ENCODE measurements around the gene GPR107. TPM values are rescaled to one million over a fixed set of nuclear protein-coding genes. Genes with fewer than 3 reads are reported as not detected.
"Not testable (repeated sequence)": the region's sequence is repeated elsewhere in the genome, so short reads cannot be mapped to it uniquely, and the experiment has no call there.

Gene GPR107
- total RNA-seq, 2 donors from 2014 or later = 42.2 to 51.2 TPM

DNA sequence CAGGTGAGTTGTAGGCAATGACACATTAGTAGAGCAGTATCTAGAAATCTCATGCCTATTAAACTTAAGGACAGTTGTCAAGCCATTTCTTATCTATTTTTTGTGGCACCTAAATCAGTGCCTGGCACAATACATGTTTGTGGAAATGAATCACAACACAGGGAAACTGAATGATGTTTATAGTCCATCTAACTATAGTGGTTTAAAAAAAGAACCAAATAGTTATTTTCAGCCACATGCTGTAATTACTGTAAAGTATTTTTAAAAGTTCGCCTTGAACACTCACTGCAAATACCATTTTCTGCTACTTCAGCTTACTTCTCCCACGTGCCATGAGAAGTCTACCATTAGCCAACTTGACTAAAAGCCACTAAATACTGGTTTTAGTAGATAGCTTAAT, 32.6 kb upstream of the GPR107 start:
- H3K4me1 ChIP-seq = no peaks in the 10 kb centered on the region
- no peak for TF ChIP-seq CTCF (IDR thresholded peaks at IDR 0.05)
- intact Hi-C loops (cut with DNase I) = no loop called here
- H3K4me3 ChIP-seq = no peak overlapping the region
- H3K27ac ChIP-seq = no peak overlapping the region
- no peak for DNase-seq
- H3K9ac ChIP-seq (ENCODE audit: low read depth in 2 of 2, low read length in 2 of 2) = no peak overlapping the region
- no peaks in the 10 kb centered on the region for H3K36me3 ChIP-seq
- H3K9me3 ChIP-seq = no peaks in the 10 kb centered on the region
- H3K27me3 ChIP-seq = no peaks in the 10 kb centered on the region

DNA sequence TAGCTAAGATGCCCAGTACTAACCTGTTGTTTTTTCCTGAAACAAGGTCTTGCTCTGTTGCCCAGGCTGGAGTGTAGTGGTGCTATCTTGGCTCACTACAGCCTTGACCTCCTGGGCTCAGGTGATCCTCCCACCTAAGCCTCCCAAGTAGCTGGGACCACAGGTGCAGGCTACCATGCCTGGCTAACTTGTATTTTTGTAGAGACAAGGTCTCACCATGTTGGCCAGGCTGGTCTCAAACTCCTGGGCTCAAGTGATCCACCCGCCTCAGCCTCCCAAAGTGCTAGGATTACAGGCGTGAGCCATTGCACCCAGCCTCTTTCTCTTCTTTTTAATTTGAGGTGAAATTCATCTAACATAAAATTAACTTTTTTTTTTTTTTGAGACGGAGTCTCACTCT, 31.9 kb upstream of the GPR107 start:
- intact Hi-C loops (cut with DNase I); DNase-seq: not testable (repeated sequence)

GRCh38 chr9:130022566-130023143, 31.1 kb upstream of the GPR107 start:
- Histone ChIP-seq H3K4me1 (no peaks in the 10 kb centered on the region), H3K4me3 (no peak overlapping the region), H3K9ac (ENCODE audit: low read depth in 2 of 2, low read length in 2 of 2) (no peak overlapping the region), H3K36me3 (no peaks in the 10 kb centered on the region), H3K9me3 (no peaks in the 10 kb centered on the region), H3K27ac (no peak overlapping the region), H3K27me3 (no peaks in the 10 kb centered on the region)
- no peak for DNase-seq
- no peak for TF ChIP-seq CTCF (IDR thresholded peaks at IDR 0.05)
- intact Hi-C loops (cut with DNase I) = no loop called here

More for the DNA sequence above, 31.9 kb upstream of the GPR107 start:
- not testable (repeated sequence) for H3K27ac ChIP-seq; H3K36me3 ChIP-seq; H3K27me3 ChIP-seq; H3K4me1 ChIP-seq; H3K9ac ChIP-seq (ENCODE audit: low read depth in 2 of 2, low read length in 2 of 2); H3K9me3 ChIP-seq; H3K4me3 ChIP-seq

GRCh38 chr9:130023144-130023787, 30.4 kb upstream of the GPR107 start:
- peak overlapping the region in 1 of 2 donors; percentile 3 for H3K9ac ChIP-seq (ENCODE audit: low read depth in 2 of 2, low read length in 2 of 2)
- H3K9me3 ChIP-seq = no peaks in the 10 kb centered on the region
- H3K4me1 ChIP-seq = no peaks in the 10 kb centered on the region
- no peak for TF ChIP-seq CTCF (IDR thresholded peaks at IDR 0.05)
- no peak for DNase-seq
- intact Hi-C loops (cut with DNase I) = no loop called here
- H3K36me3 ChIP-seq = no peaks in the 10 kb centered on the region
- H3K27me3 ChIP-seq = no peaks in the 10 kb centered on the region
- no peak overlapping the region for H3K4me3 ChIP-seq
- peak overlapping the region; percentile 22 for H3K27ac ChIP-seq

- no peak overlapping the region for H3K4me3 ChIP-seq
- DNase-seq = no peak
- intact Hi-C loops (cut with DNase I) = no loop called here
- no peaks in the 10 kb centered on the region for H3K36me3 ChIP-seq
- no peak overlapping the region for H3K27ac ChIP-seq
- TF ChIP-seq CTCF (IDR thresholded peaks at IDR 0.05) = no peak
- no peaks in the 10 kb centered on the region for H3K27me3 ChIP-seq
- no peaks in the 10 kb centered on the region for H3K9me3 ChIP-seq
- no peak overlapping the region for H3K9ac ChIP-seq (ENCODE audit: low read depth in 2 of 2, low read length in 2 of 2)
- H3K4me1 ChIP-seq = peaks cover 7% of the 10 kb centered on the region
Measured at GRCh38 chr9:130023994-130024596, 29.6 kb upstream of the GPR107 start.

DNA sequence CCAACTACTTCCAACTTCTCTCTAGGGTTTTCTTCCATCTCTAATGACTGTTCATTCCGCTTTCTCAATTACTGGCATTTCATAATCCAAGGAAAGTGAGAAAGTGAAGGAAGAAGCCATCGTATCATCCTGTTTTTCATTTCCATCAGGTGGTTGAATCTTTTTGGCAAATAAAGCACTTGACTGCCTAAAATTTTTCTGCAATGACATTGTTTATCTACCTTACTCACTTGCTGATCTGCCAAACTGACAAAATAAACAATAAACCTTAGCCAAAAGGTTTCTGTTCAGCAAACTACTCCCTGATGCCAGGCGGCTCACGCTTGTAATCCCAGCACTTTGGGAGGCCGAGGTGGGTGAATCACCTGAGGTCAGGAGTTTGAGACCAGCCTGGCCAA, 29.1 kb upstream of the GPR107 start:
- DNase-seq = no peak
- H3K4me1 ChIP-seq = peaks cover 8% of the 10 kb centered on the region
- H3K4me3 ChIP-seq = no peak overlapping the region
- no peak overlapping the region for H3K27ac ChIP-seq
- no peak for TF ChIP-seq CTCF (IDR thresholded peaks at IDR 0.05)
- H3K9me3 ChIP-seq = no peaks in the 10 kb centered on the region
- H3K36me3 ChIP-seq = no peaks in the 10 kb centered on the region
- intact Hi-C loops (cut with DNase I) = no loop called here
- H3K9ac ChIP-seq (ENCODE audit: low read depth in 2 of 2, low read length in 2 of 2) = no peak overlapping the region
- H3K27me3 ChIP-seq = no peaks in the 10 kb centered on the region
